Measurements from ENCODE around the gene MOB3B. TPM values are rescaled to one million over a fixed set of nuclear protein-coding genes. Genes with fewer than 3 reads are reported as not detected.
A peak's percentile ranks its signal among the peaks of the same experiment; 100 is the strongest.

MOB3B gene
- total and polyA plus RNA-seq, 2 of the 13 experiments (the other 11 are each of a cell fraction or from before 2014, with no cell fraction given) = 0.03 to 0.09 TPM

DNA sequence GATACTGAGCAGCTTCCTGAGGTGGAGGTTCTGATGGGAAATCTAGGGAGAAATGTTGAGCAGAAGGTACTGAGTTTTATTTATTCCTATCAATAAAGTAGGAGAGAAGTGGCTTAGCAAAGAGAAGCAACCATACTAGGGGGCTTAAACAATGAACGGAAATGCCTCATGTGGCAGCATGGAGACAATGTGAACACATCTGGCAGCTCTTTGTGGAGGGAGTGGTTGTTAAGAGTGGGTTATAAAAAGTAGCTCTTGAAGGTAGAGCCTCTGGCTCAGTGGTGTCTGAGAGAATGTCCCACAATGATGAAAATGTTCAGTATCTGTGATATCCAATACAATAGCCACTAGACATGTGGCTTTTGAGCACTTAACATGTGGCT is 179.9 kb downstream of the MOB3B start:
- FAIRE-seq (no peak), ATAC-seq (no peak), DNase-seq (ENCODE audit: low spot score) (no peak)
- Histone ChIP-seq H3K9ac (ENCODE audit: insufficient read depth, low read depth, low read length) (no peak overlapping the region), H3K9me3 (ENCODE audit: low read length) (no peaks in the 10 kb centered on the region), H3K4me1 (ENCODE audit: insufficient read depth, low read length) (no peaks in the 10 kb centered on the region), H4K20me1 (ENCODE audit: insufficient read depth, low read length) (no peaks in the 10 kb centered on the region), H3K4me2 (ENCODE audit: low read depth, low read length) (no peak overlapping the region), H3K36me3 (replicated peaks in 1 of 2; ENCODE audit: control insufficient read depth in 1 of 2, insufficient read depth in 2 of 2, low read length in 2 of 2) (no peaks in the 10 kb centered on the region), H3K4me3 (replicated peaks in 1 of 3; ENCODE audit: insufficient read depth in 1 of 3, low read depth in 2 of 3, low read length in 3 of 3) (no peak overlapping the region), H3K27ac (ENCODE audit: extremely low read length, insufficient read depth, low read length) (no peak overlapping the region), H3K27me3 (ENCODE audit: control insufficient read depth in 1 of 2, insufficient read depth in 2 of 2, low read length in 2 of 2) (0 out of 5 replicates have a peak, but pooled peaks cover 0 to 2% of the 10 kb centered on the region in 2 experiments), H2AFZ (ENCODE audit: low read length) (no peak overlapping the region), H3K79me2 (ENCODE audit: insufficient read depth, low read length) (no peaks in the 10 kb centered on the region)
- POLR2A ChIA-PET = no interaction called here
- CTCF ChIA-PET (ENCODE audit: low intra/inter-chr PET ratio, low total read pairs) = no interaction called here
- intact Hi-C loops (cut with micrococcal nuclease; ENCODE audit: unreplicated experiment) = no loop called here
- 6% methylated on average over 1 of the region's 1 CpG for WGBS (ENCODE audit: low lambda C conversion rate)
- TF ChIP-seq, protein P1, sequence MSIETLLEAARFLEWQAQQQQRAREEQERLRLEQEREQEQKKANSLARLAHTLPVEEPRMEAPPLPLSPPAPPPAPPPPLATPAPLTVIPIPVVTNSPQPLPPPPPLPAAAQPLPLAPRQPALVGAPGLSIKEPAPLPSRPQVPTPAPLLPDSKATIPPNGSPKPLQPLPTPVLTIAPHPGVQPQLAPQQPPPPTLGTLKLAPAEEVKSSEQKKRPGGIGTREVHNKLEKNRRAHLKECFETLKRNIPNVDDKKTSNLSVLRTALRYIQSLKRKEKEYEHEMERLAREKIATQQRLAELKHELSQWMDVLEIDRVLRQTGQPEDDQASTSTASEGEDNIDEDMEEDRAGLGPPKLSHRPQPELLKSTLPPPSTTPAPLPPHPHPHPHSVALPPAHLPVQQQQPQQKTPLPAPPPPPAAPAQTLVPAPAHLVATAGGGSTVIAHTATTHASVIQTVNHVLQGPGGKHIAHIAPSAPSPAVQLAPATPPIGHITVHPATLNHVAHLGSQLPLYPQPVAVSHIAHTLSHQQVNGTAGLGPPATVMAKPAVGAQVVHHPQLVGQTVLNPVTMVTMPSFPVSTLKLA (IDR thresholded peaks at IDR 0.05) = peak; percentile 52; the same call in 1 of the 2 replicates
- no peak for TF ChIP-seq CAMTA2 (CRISPR knock-in tag; IDR thresholded peaks at IDR 0.05; ENCODE audit: borderline replicate concordance)
- no TSS peak for BruUV-seq (replicated peaks)
- in situ Hi-C loops (cut with HindIII; ENCODE audit: extremely low pct_ligation_motif_present, low pct_unique_long_range_greater_than_20kb) = loop anchor here (25.0 kb wide), 1 partner anchor 713 kb away; no protein-coding TSS in a partner anchor

DNA sequence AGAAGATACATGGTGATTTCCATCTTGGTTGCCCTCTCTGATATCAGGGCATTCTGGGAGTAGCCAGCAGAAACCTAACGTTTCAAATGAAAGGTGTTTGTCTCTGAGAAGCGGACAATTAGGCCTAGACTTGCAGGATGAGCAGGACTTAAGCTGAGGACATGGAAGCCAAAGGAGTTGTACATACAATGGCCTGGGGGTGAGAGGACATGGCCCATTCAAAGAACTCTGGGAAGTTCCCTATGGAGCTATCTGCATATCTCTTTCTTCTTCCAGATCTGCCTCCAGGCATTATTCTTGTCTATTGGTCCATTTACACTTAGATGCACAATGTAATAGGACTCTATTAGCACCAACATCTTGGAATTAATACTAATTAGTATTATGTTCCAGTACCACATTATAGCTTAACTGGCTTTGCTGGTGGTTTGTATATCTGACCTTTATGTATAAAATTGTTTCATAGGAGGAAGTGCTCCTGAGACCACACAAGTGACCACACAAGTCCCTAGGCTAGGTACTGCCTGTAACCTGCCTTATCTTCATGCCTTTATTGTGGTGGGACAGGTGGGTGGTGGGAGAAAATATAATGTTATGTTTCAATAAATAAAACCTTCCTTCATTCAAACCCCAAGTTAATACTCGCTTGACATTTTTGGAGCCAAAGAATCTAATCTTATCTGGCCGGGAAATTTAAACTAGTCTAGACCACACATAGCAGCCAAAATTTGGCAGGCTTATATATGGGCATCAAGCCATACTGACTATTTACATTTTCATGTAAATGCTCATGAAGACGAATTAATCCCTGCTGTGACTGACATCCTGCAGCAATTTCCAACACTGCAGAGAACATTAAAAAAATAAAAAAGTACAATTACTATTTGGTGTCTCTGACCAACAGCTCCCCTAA is 180.6 kb downstream of the MOB3B start:
- POLR2A ChIA-PET = no interaction called here
- in situ Hi-C loops (cut with HindIII; ENCODE audit: extremely low pct_ligation_motif_present, low pct_unique_long_range_greater_than_20kb) = loop anchor here (25.0 kb wide), 1 partner anchor 713 kb away; no protein-coding TSS in a partner anchor
- Histone ChIP-seq H4K20me1 (ENCODE audit: insufficient read depth, low read length) (no peaks in the 10 kb centered on the region), H3K27me3 (ENCODE audit: control insufficient read depth in 1 of 2, insufficient read depth in 2 of 2, low read length in 2 of 2) (no peaks in the 10 kb centered on the region), H2AFZ (ENCODE audit: low read length) (no peak overlapping the region), H3K9me3 (ENCODE audit: low read length) (no peaks in the 10 kb centered on the region), H3K27ac (ENCODE audit: extremely low read length, insufficient read depth, low read length) (no peak overlapping the region), H3K9ac (ENCODE audit: insufficient read depth, low read depth, low read length) (no peak overlapping the region), H3K4me1 (ENCODE audit: insufficient read depth, low read length) (no peaks in the 10 kb centered on the region), H3K36me3 (replicated peaks in 1 of 2; ENCODE audit: control insufficient read depth in 1 of 2, insufficient read depth in 2 of 2, low read length in 2 of 2) (no peaks in the 10 kb centered on the region), H3K79me2 (ENCODE audit: insufficient read depth, low read length) (no peaks in the 10 kb centered on the region), H3K4me2 (ENCODE audit: low read depth, low read length) (no peak overlapping the region), H3K4me3 (replicated peaks in 1 of 3; ENCODE audit: insufficient read depth in 1 of 3, low read depth in 2 of 3, low read length in 3 of 3) (no peak overlapping the region)
- CTCF ChIA-PET (ENCODE audit: low intra/inter-chr PET ratio, low total read pairs) = no interaction called here
- no peak for DNase-seq (ENCODE audit: low spot score)
- BruUV-seq (replicated peaks) = no TSS peak
- 9% methylated on average over 5 of the region's 5 CpGs for WGBS (ENCODE audit: low lambda C conversion rate)
- FAIRE-seq = no peak
- intact Hi-C loops (cut with micrococcal nuclease; ENCODE audit: unreplicated experiment) = no loop called here
- no peak for ATAC-seq
- no peak for TF ChIP-seq ZNF768 (CRISPR knock-in tag; IDR thresholded peaks at IDR 0.05)
- no peak for TF ChIP-seq ZNF441 (CRISPR knock-in tag; IDR thresholded peaks at IDR 0.05; ENCODE audit: borderline replicate concordance)
- TF ChIP-seq, protein P2, sequence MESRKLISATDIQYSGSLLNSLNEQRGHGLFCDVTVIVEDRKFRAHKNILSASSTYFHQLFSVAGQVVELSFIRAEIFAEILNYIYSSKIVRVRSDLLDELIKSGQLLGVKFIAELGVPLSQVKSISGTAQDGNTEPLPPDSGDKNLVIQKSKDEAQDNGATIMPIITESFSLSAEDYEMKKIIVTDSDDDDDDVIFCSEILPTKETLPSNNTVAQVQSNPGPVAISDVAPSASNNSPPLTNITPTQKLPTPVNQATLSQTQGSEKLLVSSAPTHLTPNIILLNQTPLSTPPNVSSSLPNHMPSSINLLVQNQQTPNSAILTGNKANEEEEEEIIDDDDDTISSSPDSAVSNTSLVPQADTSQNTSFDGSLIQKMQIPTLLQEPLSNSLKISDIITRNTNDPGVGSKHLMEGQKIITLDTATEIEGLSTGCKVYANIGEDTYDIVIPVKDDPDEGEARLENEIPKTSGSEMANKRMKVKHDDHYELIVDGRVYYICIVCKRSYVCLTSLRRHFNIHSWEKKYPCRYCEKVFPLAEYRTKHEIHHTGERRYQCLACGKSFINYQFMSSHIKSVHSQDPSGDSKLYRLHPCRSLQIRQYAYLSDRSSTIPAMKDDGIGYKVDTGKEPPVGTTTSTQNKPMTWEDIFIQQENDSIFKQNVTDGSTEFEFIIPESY (CRISPR knock-in tag; IDR thresholded peaks at IDR 0.05) = no peak
- TF ChIP-seq ZNF350 (CRISPR knock-in tag; IDR thresholded peaks at IDR 0.05; ENCODE audit: borderline replicate concordance, low read depth) = no peak
- TF ChIP-seq ZNF749 (CRISPR knock-in tag; IDR thresholded peaks at IDR 0.05; ENCODE audit: borderline replicate concordance) = no peak
- no peak for TF ChIP-seq PHF20 (CRISPR knock-in tag; IDR thresholded peaks at IDR 0.05)
- TF ChIP-seq DR1 (CRISPR knock-in tag; IDR thresholded peaks at IDR 0.05) = no peak
- no peak for TF ChIP-seq HMGA1 (CRISPR knock-in tag; conservative IDR thresholded peaks at IDR 0.05)
- TF ChIP-seq, protein P3, sequence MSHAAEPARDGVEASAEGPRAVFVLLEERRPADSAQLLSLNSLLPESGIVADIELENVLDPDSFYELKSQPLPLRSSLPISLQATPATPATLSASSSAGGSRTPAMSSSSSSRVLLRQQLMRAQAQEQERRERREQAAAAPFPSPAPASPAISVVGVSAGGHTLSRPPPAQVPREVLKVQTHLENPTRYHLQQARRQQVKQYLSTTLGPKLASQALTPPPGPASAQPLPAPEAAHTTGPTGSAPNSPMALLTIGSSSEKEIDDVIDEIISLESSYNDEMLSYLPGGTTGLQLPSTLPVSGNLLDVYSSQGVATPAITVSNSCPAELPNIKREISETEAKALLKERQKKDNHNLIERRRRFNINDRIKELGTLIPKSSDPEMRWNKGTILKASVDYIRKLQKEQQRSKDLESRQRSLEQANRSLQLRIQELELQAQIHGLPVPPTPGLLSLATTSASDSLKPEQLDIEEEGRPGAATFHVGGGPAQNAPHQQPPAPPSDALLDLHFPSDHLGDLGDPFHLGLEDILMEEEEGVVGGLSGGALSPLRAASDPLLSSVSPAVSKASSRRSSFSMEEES (CRISPR knock-in tag; IDR thresholded peaks at IDR 0.05) = no peak
- TF ChIP-seq NFATC3 (CRISPR knock-in tag; IDR thresholded peaks at IDR 0.05) = no peak

Data from HepG2 (cell line).